ENCODE measurements around the gene GABBR2. TPM values are rescaled to one million over a fixed set of nuclear protein-coding genes. Genes with fewer than 3 reads are reported as not detected.

GABBR2 gene
- total RNA-seq, 1 experiment from 2014 or later = 0.33 TPM

- no TSS peak for BruUV-seq (replicated peaks)
- CTCF ChIA-PET = no interaction called here
- Mint-ChIP-seq H3K27ac (ENCODE audit: unreplicated experiment) (no peak overlapping the region), H3K4me3 (ENCODE audit: low read depth, unreplicated experiment) (no peak overlapping the region), H3K27me3 (ENCODE audit: unreplicated experiment) (peaks cover 59% of the 10 kb centered on the region), H3K4me1 (ENCODE audit: low read depth, unreplicated experiment) (peaks cover 13% of the 10 kb centered on the region), H3K9me3 (ENCODE audit: low read depth, unreplicated experiment) (no peaks in the 10 kb centered on the region), H3K36me3 (ENCODE audit: insufficient read depth, unreplicated experiment) (no peaks in the 10 kb centered on the region)
- DNase-seq = no peak
- TF ChIP-seq, protein P1, sequence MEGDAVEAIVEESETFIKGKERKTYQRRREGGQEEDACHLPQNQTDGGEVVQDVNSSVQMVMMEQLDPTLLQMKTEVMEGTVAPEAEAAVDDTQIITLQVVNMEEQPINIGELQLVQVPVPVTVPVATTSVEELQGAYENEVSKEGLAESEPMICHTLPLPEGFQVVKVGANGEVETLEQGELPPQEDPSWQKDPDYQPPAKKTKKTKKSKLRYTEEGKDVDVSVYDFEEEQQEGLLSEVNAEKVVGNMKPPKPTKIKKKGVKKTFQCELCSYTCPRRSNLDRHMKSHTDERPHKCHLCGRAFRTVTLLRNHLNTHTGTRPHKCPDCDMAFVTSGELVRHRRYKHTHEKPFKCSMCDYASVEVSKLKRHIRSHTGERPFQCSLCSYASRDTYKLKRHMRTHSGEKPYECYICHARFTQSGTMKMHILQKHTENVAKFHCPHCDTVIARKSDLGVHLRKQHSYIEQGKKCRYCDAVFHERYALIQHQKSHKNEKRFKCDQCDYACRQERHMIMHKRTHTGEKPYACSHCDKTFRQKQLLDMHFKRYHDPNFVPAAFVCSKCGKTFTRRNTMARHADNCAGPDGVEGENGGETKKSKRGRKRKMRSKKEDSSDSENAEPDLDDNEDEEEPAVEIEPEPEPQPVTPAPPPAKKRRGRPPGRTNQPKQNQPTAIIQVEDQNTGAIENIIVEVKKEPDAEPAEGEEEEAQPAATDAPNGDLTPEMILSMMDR (IDR thresholded peaks at IDR 0.05; ENCODE audit: unreplicated experiment) = no peak
- intact Hi-C loops (cut with micrococcal nuclease; ENCODE audit: unreplicated experiment) = loop anchor here (10.0 kb wide), 1 partner anchor 132 kb away; the partner anchor contains the start of gene GABBR2
Measured at GRCh38 chr9:98572796-98573195, 135.9 kb downstream of the GABBR2 start.

GRCh38 chr9:98572054-98572627 is 136.6 kb downstream of the GABBR2 start:
- Mint-ChIP-seq H3K4me1 (ENCODE audit: low read depth, unreplicated experiment) (peaks cover 13% of the 10 kb centered on the region), H3K27me3 (ENCODE audit: unreplicated experiment) (peaks cover 59% of the 10 kb centered on the region), H3K36me3 (ENCODE audit: insufficient read depth, unreplicated experiment) (no peaks in the 10 kb centered on the region), H3K27ac (ENCODE audit: unreplicated experiment) (no peak overlapping the region), H3K9me3 (ENCODE audit: low read depth, unreplicated experiment) (no peaks in the 10 kb centered on the region), H3K4me3 (ENCODE audit: low read depth, unreplicated experiment) (no peak overlapping the region)
- DNase-seq = no peak
- CTCF ChIA-PET = no interaction called here
- no TSS peak for BruUV-seq (replicated peaks)
- intact Hi-C loops (cut with micrococcal nuclease; ENCODE audit: unreplicated experiment) = loop anchor here (10.0 kb wide), 1 partner anchor 133 kb away; the partner anchor contains the start of gene GABBR2
- TF ChIP-seq, protein P1 (IDR thresholded peaks at IDR 0.05; ENCODE audit: unreplicated experiment) = no peak

DNA sequence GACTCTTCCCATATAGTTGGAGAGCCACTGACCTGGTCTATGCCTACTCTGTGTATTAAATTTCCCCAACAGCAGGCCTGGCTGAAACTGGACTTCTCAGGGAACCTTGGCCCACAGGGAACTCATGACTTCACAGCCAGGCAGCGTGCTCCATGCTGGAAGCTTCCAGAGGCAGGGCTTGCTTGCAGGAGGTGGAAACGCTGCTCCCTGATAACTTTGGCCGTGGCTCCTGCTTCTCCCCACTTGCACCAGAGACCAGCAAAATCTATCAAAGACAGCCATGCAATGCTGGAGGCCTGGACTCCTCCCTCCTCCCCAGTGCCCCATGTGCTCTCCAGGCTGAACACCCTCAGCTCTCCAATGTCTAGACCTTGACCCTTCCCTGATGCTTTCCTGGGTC is 137.1 kb downstream of the GABBR2 start:
- no peak overlapping the region for H3K27ac Mint-ChIP-seq (ENCODE audit: unreplicated experiment)
- no TSS peak for BruUV-seq (replicated peaks)
- CTCF ChIA-PET = no interaction called here
- TF ChIP-seq, protein P1 (IDR thresholded peaks at IDR 0.05; ENCODE audit: unreplicated experiment) = no peak
- no peak overlapping the region for H3K4me3 Mint-ChIP-seq (ENCODE audit: low read depth, unreplicated experiment)
- intact Hi-C loops (cut with micrococcal nuclease; ENCODE audit: unreplicated experiment) = loop anchor here (10.0 kb wide), 1 partner anchor 133 kb away; the partner anchor contains the start of gene GABBR2
- H3K36me3 Mint-ChIP-seq (ENCODE audit: insufficient read depth, unreplicated experiment) = no peaks in the 10 kb centered on the region
- peaks cover 58% of the 10 kb centered on the region for H3K27me3 Mint-ChIP-seq (ENCODE audit: unreplicated experiment)
- DNase-seq = no peak
- H3K9me3 Mint-ChIP-seq (ENCODE audit: low read depth, unreplicated experiment) = no peaks in the 10 kb centered on the region
- H3K4me1 Mint-ChIP-seq (ENCODE audit: low read depth, unreplicated experiment) = peaks cover 13% of the 10 kb centered on the region

- H3K27ac Mint-ChIP-seq (ENCODE audit: unreplicated experiment) = no peak overlapping the region
- BruUV-seq (replicated peaks) = no TSS peak
- H3K27me3 Mint-ChIP-seq (ENCODE audit: unreplicated experiment) = peaks cover 53% of the 10 kb centered on the region
- peaks cover 9% of the 10 kb centered on the region for H3K4me1 Mint-ChIP-seq (ENCODE audit: low read depth, unreplicated experiment)
- CTCF ChIA-PET = no interaction called here
- H3K9me3 Mint-ChIP-seq (ENCODE audit: low read depth, unreplicated experiment) = no peaks in the 10 kb centered on the region
- no peak for DNase-seq
- TF ChIP-seq, protein P1 (IDR thresholded peaks at IDR 0.05; ENCODE audit: unreplicated experiment) = no peak
- intact Hi-C loops (cut with micrococcal nuclease; ENCODE audit: unreplicated experiment) = loop anchor here (10.0 kb wide), 1 partner anchor 134 kb away; the partner anchor contains the start of gene GABBR2
- H3K36me3 Mint-ChIP-seq (ENCODE audit: insufficient read depth, unreplicated experiment) = no peaks in the 10 kb centered on the region
- H3K4me3 Mint-ChIP-seq (ENCODE audit: low read depth, unreplicated experiment) = no peak overlapping the region
Measured at GRCh38 chr9:98570663-98571440, 137.9 kb downstream of the GABBR2 start.
